ENCODE results near the gene PP2D1.

Gene PP2D1

GRCh38 chr3:19937459-19938294 lies 74.4 kb downstream of the PP2D1 start:
- Histone ChIP-seq H3K9ac (ENCODE audit: low read length) (no peak overlapping the region), H3K4me1 (ENCODE audit: low read length) (peaks cover 4% of the 10 kb centered on the region), H4K20me1 (ENCODE audit: insufficient read depth, low read length) (no peaks in the 10 kb centered on the region), H3K4me3 (ENCODE audit: low read length) (no peak overlapping the region), H3K79me2 (ENCODE audit: low read length) (no peaks in the 10 kb centered on the region), H3K9me3 (ENCODE audit: insufficient read depth, low read length) (no peaks in the 10 kb centered on the region), H3K27me3 (ENCODE audit: low read depth, low read length) (no peaks in the 10 kb centered on the region), H3K4me2 (ENCODE audit: low read length) (no peak overlapping the region), H2AFZ (ENCODE audit: low read depth, low read length) (no peak overlapping the region), H3K27ac (ENCODE audit: low read length) (no peak overlapping the region), H3K36me3 (replicated peaks; ENCODE audit: low read depth, low read length) (peaks cover 2% of the 10 kb centered on the region)
- TF ChIP-seq CTCF (IDR thresholded peaks at IDR 0.05; ENCODE audit: low read depth, low read length) (no peak), EZH2phosphoT487 (IDR thresholded peaks at IDR 0.05; ENCODE audit: low read depth) (no peak)
